ENCODE results near the gene DPRX. TPM values are rescaled to one million over a fixed set of nuclear protein-coding genes. Genes with fewer than 3 reads are reported as not detected.

Gene DPRX
- total RNA-seq, 1 experiment from 2014 or later = not detected

DNA sequence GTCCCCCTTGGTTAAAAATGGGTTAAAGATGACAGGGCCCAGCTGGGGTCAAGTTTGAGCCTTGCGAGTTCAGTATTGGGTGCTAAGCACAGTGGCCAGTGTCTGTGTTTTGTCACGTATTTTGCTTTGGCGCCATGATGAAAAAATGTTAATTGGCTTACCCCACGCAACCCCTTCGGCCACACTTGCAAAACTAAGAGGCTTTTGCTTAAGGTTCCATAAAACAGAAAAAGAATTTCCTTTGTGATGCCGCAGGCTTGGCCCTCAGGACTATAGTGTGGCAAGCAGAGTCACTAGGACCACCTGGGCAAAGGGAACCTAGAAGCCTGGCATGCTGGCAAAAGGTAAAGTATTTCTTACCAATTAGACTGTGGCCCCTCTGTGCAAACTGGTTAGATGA lies 20.7 kb downstream of the DPRX start:
- Histone ChIP-seq H3K4me3 (no peak overlapping the region), H3K9me2 (ENCODE audit: insufficient read depth) (no peaks in the 10 kb centered on the region), H3F3A (ENCODE audit: insufficient read depth, low read depth) (no peaks in the 10 kb centered on the region), H2AFZ (no peak overlapping the region), H4K20me1 (ENCODE audit: insufficient read depth) (no peaks in the 10 kb centered on the region), H3K79me2 (ENCODE audit: low read depth) (no peaks in the 10 kb centered on the region), H3K4me2 (no peak overlapping the region), H3K27ac (no peak overlapping the region), H3K4me1 (replicated peaks; ENCODE audit: insufficient read depth) (peaks cover 3% of the 10 kb centered on the region; the same call in 1 of the 2 replicates), H3K9me3 (ENCODE audit: insufficient read depth, low read depth) (peaks cover 12% of the 10 kb centered on the region; the same call in 1 of the 2 replicates), H3K36me3 (ENCODE audit: low read depth) (no peaks in the 10 kb centered on the region), H3K27me3 (ENCODE audit: insufficient read depth, low read depth) (no peaks in the 10 kb centered on the region)
- BruUV-seq (replicated peaks) = no TSS peak
- no peak for DNase-seq
- TF ChIP-seq CTCF (conservative IDR thresholded peaks at IDR 0.05) (no peak), EZH2 (IDR thresholded peaks at IDR 0.05; ENCODE audit: low read depth) (no peak)
- ChIA-PET CTCF (no interaction called here), POLR2A (ENCODE audit: unreplicated experiment) (no interaction called here)
- intact Hi-C loops (cut with micrococcal nuclease; ENCODE audit: unreplicated experiment) = no loop called here

- Histone ChIP-seq H3K9me3 (ENCODE audit: insufficient read depth, low read depth) (peaks cover 7% of the 10 kb centered on the region; the same call in 1 of the 2 replicates), H3K4me2 (no peak overlapping the region), H3K27me3 (ENCODE audit: insufficient read depth, low read depth) (no peaks in the 10 kb centered on the region), H4K20me1 (ENCODE audit: insufficient read depth) (no peaks in the 10 kb centered on the region), H3F3A (ENCODE audit: insufficient read depth, low read depth) (no peaks in the 10 kb centered on the region), H3K9me2 (ENCODE audit: insufficient read depth) (no peaks in the 10 kb centered on the region), H3K27ac (no peak overlapping the region), H3K79me2 (ENCODE audit: low read depth) (no peaks in the 10 kb centered on the region), H2AFZ (no peak overlapping the region), H3K36me3 (ENCODE audit: low read depth) (no peaks in the 10 kb centered on the region), H3K4me1 (replicated peaks; ENCODE audit: insufficient read depth) (peaks cover 5% of the 10 kb centered on the region; the same call in 1 of the 2 replicates), H3K4me3 (no peak overlapping the region)
- no peak for DNase-seq
- POLR2A ChIA-PET (ENCODE audit: unreplicated experiment) = no interaction called here
- BruUV-seq (replicated peaks) = no TSS peak
- no peak for TF ChIP-seq CTCF (conservative IDR thresholded peaks at IDR 0.05)
- no peak for TF ChIP-seq EZH2 (IDR thresholded peaks at IDR 0.05; ENCODE audit: low read depth)
- CTCF ChIA-PET = no interaction called here
- intact Hi-C loops (cut with micrococcal nuclease; ENCODE audit: unreplicated experiment) = no loop called here
These were observed 23.4 kb downstream of the DPRX start for GRCh38 chr19:53655042-53655665.

GRCh38 chr19:53657330-53657729 lies 25.5 kb downstream of the DPRX start:
- H3F3A ChIP-seq (ENCODE audit: insufficient read depth, low read depth) = no peaks in the 10 kb centered on the region
- no peaks in the 10 kb centered on the region for H3K36me3 ChIP-seq (ENCODE audit: low read depth)
- H3K4me3 ChIP-seq = no peak overlapping the region
- peaks cover 5% of the 10 kb centered on the region; the same call in 1 of the 2 replicates for H3K4me1 ChIP-seq (replicated peaks; ENCODE audit: insufficient read depth)
- ChIA-PET POLR2A (ENCODE audit: unreplicated experiment) (no interaction called here), CTCF (no interaction called here)
- no TSS peak for BruUV-seq (replicated peaks)
- no peak overlapping the region for H3K27ac ChIP-seq
- H3K9me2 ChIP-seq (ENCODE audit: insufficient read depth) = no peaks in the 10 kb centered on the region
- H3K79me2 ChIP-seq (ENCODE audit: low read depth) = no peaks in the 10 kb centered on the region
- peak overlapping the region; percentile 23; the same call in 1 of the 2 replicates for H3K4me2 ChIP-seq
- peaks cover 7% of the 10 kb centered on the region; the same call in 1 of the 2 replicates for H3K9me3 ChIP-seq (ENCODE audit: insufficient read depth, low read depth)
- no peaks in the 10 kb centered on the region for H3K27me3 ChIP-seq (ENCODE audit: insufficient read depth, low read depth)
- TF ChIP-seq CTCF (conservative IDR thresholded peaks at IDR 0.05) = no peak
- intact Hi-C loops (cut with micrococcal nuclease; ENCODE audit: unreplicated experiment) = no loop called here
- no peaks in the 10 kb centered on the region for H4K20me1 ChIP-seq (ENCODE audit: insufficient read depth)
- no peak for DNase-seq
- peak overlapping the region; percentile 59; the same call in 1 of the 2 replicates for H2AFZ ChIP-seq
